ENCODE measurements around the gene KAZN.

The KAZN gene

DNA sequence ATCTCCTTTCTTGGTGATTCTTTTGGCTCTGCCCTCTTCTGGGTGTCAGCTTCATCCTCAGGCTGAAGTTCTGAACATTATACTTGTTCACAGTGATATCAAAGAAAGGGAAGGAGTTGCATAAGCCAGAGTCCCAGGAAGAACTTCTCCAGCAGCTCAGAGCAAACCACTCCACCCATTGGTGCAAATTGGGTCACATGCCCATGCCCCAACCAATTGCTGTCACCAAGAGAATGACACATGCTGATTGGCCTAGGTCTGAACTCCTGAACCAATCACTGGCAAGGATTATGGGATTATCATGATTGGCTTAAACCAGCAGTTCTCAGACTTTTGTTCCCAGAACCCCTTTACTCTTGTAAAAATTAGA is 298.6 kb downstream of the KAZN start:
- no peak for DNase-seq

DNA sequence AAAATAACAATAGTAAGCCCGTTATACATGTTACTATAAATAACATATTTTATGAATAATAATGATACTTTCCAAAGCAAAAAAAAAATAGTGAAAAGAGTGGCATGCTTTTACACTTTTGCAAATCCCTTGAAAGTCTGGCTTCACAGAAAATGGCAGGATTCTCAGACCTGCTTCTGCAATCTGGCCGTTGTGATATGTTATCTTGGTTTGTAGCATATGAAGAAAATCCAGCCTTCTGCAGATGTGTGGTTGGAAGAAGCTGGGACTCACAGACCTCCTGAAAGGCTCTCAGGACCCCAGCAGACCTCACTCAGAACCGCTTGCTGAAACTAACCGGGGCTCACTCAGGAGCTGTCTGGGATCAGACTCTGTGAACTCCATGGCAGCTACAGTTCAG is 299.1 kb downstream of the KAZN start:
- DNase-seq: no peak

DNA sequence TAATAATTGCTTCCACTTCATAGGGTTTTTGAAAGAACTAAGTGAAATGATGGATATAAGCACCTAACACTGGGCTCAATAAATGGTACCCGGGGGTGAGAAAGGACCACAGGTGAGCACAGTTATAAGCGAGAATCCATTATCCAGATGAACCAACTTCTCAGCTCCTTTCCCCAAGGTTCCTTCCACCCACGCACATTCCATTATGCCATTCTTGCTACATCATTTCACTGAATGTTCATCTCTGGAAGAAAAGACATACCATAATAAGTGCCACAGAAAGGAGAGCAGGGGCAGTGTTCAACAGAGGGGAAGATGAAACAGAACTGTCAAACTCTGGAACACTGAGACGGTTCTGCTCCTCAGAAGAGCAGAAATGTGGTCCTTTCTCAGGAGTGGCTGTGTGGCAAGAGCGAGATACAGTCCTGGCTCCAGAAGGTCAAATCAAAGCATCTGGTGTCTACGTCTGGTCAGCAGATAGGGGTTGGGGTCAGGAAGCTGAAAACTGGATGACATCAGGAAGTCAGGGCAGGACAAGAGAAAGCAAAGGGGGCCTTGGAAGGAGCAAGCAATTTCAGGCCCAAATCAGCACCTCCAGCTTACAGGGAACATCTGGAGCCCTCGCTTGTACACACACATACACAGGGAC is 299.6 kb downstream of the KAZN start:
- no peak for DNase-seq

DNA sequence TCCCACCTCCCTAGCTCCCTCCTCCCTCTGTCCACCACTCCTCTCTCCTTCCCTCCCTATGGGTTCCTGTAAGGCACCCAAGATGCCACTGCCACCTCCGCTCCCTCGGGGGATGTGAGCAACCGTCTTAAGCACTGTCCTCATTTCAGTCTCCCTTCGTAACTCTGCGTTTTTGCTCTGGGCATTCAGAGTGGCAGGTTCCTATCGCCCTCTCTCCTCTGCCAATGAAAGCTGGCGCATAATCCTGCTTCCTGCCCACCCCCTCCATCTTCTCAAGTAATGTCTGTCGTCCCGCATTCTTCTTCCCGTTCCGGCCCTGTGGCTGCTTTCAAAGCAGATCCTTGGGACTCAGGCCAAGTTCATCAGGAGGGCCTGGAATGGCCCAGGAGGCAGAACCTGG is 301.2 kb downstream of the KAZN start:
- DNase-seq: no peak

DNA sequence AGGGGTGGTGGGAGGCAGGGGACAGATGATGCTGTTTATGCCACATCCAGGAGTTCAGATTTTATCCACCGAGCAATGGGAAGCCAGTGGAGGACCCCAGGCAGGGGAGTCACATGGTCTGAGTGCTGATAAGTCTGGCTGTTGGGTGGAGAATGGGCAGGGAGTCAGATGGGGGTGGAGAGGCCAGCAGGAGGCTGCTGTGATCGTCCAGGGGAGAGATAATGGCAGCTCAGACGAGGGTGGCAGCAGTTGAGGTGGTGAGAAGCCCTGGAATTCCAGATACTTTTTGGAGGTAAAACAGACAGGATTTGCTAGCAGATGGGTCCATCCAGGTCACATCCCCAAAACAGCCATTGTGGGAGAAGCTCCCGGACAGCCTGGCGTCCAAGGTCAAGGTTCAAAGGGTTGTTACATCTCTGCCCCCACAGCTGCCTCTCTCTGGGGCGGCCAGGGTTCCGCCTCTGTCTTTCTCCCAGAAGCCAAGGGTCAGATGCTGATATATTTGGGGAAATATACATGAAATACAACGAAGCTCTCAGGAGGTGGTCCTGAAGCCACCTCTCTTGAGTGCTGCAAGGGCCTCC is 303.0 kb downstream of the KAZN start:
- no peak for DNase-seq

DNA sequence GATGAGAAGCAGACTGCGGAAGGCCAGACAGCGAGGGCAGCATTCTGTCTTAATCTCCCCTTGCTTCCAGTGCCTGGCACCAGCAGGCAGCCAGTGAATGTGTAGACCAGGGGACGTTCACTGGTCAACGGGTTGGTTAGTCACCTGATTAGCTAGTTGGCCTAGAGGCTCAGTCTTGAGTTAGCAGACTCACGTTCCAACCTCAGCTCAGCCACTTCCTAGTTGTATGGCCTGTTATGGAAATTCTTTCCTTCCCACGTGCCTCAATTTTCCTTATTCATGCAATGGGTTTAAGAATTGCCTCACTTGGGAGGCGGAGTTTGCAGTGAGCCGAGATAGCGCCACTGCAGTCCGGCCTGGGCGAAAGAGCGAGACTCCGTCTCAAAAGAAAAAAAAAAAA is 305.4 kb downstream of the KAZN start:
- DNase-seq: no peak

DNA sequence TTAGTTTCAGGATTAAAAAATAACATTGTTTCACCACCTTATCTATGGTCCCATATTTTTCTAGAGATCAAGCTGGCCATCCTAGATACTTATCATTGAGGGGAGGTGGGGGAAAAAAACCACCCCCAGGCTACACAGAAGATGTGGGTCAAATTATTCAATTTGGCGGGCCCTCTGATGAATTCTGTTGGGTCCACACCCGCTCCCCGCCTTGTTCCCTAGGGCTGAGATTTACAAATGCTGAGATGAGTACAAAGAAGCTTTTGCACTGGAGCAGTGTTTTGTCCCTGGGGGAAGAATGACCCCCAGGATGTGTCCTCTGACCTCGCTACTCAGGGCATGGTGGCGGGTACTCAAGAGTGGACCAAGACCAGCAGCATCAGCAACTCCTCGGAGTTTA is 308.2 kb downstream of the KAZN start:
- DNase-seq: no peak

DNA sequence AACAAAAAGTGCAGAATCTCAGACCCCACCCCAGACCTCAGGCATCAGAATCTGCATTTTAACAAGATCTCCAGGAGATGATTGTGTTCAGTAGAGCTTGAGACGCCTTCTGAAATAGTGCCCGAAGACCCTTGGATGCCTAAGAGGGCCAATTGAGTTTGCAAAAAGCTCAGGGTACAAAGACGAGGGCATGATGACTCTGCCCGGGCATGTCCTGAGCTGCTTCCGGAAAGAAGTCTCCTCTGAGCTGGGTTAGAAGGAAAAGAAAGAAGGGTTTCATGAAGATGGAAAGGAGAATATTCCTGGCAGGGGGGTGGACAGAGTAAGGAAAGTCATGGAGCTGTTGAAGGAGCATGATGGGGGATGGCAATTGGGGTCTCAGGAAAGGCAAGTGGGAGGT is 308.9 kb downstream of the KAZN start:
- no peak for DNase-seq

DNA sequence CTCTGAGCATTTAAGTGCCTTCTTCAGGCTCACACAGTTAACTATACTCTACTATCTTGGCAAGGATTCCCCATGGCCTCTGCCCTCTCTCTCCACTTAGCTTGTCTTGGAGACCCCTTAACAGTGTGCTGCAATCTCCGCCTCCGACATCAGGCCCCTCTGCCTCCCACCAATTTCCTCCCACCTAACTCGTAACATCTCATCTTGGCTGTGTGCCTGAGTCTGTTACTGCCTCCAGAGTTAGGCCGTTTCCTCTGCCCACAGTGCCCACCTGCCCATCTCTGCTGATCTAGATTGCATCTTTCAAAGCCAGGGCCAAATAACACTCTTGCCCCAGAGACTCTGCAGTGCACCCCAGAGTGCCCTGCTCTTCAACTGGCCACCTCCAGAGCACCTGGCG is 310.8 kb downstream of the KAZN start:
- no peak for DNase-seq

DNA sequence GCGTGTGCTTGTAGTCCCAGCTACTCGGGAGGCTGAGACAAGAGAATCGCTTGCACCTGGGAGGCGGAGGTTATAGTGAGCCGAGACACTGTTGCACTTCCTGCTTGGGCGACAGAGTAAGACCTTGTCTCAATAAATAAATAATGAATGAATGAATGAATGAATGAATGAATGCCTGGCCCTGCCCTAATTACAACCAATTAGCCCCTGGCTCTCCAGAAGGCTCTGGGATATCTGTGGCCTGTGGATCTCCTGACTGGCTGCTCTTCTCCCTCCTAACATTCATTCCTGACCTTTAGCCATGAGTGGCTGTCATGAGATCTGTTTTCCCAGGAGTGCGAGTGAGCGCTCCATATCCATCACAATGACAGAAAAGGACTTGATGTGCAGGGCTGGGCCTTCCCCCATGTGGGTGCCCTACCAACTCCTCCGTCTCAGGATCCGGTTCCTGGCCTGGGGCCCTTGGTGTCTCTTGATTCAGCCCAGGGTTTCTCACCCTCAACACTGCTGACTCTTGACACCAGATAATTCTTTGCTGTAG is 311.5 kb downstream of the KAZN start:
- no peak for DNase-seq

DNA sequence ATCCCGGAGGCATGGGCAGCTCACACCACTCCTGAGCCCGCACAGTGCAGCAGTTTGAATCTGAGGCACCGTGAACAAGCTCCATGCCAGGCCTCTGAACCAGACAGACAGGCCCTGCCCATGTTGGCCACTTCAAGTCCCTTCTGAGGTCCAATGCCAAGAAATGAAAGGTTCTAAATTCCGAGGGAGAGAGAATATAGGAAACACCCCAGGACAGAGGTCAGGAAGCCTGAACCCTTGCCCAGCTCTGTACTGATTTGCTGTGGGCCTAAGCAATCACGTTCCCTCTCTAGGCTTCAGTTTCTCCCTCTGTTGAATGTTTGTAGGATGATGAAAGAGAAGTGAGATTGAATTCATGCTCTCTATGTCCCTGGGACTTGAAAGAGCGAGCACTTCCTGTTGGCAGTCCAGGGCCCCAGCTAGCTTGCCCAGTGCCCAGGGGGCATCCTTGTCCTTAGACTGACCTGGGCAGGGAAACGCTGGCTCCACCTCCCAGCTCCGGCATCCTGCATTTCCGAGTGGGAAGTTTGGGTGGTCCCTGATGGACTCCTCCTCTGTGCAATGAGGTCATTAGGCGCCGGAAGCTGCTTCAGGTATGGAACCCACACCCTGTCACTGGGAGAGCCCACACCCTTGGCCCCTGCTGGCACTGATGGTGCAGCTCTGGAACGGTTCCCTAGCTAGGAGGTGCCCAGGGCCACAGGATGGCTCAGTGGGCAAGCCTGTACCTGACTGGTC is 312.7 kb downstream of the KAZN start:
- DNase-seq: no peak

DNA sequence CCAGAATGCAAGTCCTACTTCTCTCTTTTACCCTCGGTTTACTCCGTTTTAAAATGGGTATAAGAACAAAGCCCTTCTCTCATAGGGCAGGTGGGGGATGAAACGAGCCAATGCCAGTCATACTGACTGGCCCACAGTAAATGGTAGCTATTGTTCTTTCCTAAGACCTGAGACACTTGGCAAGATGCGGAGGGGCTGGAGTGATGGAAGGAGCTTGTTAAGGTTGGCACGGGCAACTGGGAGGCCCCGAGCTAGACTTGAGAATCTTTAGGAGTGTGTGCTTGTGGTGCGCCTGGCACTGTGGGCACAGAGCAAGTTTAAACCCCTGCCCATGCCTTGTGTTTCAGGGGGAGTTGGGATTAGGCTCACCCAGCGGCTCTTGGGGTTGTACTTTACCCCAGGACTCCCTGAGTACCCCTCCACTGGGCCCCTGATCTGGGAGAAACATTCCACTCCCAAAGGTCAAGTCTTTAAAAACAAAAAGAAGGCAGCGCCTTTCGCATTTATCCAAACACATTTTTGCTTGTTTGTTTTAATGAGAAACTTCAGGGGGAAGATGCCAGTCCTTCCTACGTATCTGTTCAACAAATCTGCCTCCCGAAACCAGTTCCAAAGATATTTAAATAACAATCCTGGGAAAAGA is 314.5 kb downstream of the KAZN start:
- DNase-seq: no peak

DNA sequence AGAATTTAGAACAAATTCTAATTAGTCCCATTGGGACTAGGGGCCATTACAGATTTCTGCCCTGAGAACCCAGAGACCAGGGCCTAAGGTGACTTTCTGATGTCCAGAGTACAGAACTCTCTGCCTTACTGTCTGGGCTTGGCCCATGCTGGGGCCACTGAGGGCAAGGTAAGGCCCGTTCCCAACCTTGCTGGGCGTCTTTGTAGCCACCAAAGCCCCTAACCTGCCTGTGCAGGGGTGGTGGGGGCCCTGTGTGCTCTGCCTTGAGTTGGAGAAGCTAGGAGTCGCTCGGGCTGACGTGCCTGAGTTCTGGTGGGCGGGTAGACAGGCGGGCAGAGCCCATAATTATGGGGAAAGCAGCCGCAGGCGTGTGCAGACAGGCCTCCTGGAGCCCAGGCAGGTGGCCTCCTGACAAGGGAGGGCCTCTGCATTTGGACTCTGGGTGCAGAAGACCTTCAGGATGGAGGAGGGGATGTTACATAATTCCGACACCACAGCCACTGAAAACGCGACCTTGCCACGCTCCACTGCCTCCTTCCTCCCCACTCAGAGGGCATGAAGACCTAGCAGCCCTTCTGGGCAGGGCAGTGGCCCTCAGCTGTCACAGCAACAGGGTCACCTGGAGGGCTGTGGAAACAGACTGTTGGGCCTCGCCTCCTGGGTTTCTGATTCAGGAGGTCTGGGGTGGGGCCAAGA is 315.1 kb downstream of the KAZN start:
- no peak for DNase-seq

DNA sequence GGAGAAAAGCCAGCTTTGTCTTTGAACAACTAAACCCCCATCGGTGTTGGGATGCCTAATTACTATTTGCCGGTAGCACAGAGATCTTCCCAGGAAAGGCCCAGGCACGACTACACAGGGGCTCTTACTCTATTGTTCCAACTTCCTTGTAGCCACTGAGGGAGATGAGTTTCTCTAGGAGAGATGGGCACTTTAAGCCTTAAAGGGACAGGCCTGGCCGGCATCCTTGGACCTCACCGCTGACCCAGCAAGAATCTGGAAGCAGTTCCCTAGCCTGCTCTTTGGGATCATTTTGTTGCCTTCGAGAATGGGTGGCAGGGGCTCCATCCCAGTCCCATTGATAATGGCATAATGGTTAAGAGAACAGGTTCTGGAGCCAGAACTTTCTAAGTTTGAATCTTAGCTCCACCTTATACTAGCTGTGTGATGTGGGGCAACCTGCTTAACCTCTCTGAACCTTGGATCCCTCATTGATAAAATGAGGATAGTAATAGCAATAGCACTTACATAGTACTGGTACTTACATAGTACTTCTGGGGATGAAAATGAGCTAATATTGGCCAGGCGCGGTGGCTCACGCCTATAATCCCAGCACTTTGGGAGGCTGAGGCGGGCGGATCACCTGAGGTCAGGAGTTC is 316.0 kb downstream of the KAZN start:
- no peak for DNase-seq

DNA sequence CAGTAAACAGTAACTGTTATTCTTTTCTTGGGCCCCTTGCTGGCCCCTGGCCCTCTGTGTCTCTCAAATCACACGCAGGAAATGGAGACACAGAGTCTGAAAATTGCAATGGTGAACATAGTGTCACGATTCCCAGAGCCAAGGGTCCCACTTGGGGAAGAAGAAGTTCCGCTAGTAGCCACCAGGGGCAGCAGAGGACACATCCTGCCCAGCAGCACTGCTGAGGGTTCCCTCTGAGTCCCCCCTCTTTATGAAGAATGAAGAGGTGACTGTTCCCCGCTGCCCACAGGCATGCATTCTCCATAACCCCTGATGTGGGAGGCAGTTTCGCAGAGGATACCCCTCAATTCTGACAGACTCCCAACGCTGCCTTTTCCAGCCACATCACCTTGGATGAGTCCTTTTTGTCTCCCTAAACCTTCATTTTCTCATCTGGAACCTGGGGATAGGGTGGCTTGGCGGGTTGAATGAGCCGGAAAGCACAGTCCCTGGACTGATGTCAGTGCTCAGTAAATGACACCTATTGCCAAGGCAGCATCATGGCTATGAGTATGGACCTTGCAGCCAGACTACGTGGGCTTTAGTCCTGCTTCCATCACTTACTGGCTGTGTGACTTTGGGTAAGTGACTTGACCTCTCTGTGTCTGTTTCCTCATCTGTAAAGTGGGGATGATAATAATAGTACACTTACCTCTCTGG is 317.0 kb downstream of the KAZN start:
- peak; percentile 36 for DNase-seq

DNA sequence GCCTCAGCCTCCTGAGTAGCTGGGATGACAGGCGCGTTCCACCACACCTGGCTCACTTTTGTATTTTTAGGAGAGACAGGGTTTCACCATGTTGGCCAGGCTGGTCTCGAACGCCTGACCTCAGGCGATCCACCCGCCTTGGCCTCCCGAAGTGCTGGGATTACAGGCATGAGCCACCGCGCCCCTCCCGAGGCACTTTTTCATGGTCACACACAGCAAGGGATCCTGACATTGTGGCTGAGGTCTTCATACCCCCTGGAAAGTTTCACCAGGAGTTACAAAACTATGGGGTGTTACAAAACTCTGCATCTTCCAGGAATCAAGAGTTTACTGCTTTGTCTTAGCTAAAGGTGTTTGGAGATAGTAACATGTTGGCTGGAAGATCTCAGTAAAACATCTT is 320.8 kb downstream of the KAZN start:
- no peak for DNase-seq

DNA sequence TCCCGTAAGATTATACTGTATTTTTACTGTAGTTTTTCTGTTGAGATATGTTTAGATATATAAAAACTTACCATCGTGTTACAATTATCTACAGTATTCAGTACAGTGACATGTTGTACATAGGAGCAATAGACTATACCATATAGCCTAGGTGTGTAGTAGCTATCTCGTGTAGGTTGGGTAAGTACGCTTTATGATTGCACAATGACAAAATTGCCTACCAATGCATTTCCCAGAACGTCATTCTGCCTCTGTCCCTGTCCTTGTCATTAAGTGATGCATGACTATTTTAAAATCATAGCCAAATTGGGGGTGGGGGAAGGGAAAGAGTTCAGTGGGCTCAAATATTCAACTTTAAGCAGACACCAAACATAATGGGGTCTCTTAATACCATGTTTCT is 321.3 kb downstream of the KAZN start:
- DNase-seq: no peak

DNA sequence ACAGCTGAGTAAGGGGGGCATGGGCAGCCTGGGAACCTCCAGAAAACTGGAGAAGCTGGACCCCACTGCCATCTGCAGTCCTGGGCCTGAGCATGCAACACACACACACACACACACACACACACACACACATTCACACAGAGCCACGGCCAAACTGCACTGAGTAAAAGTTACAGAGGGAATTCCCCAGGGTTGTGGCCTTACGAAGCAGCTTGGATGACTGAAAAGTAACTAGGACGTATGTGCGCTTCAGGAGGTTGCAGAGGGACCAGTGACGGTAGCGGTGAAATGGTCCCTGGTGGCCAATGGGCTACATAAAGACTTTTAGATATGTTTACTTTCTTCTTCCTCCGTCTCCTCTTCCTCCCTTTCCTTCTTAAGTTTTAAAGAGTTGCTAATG is 322.6 kb downstream of the KAZN start:
- no peak for DNase-seq

DNA sequence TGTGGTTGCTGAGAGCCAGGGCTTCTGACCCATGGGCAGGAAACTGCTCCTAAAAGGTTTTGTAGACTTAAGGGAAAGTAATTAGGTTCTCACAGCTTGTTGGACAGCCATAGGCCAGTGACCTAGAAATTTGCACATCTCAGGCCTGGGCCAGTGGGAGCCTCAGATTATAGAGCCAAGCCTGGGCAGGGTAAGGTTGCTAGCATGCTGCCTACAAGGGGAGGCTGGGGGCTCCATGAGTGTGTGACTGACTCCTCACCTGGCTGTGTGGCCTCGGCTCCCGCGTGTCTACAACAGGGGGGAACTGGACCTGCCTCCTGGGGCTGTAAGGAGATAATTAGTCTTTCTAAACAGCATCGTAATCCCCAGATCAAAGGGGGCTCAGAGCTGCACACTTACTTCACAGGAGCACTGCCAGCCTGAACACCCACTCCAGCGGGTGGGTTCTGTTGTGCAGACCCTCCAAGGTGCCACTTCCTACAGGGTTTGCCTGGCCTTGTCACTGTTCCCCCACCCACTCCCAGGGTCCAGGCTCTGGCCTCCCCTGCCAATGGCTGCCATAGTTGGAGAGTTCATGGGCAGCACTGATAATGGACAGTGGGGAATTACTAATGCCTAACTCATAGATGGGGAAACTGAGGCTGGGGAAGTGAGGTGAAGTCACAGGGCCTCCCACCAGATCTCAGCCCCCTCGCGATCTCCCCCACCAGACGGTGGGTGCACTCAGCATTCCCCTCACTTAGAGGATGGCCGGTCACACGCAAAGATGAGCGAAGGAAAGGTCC is 324.6 kb downstream of the KAZN start:
- no peak for DNase-seq

DNA sequence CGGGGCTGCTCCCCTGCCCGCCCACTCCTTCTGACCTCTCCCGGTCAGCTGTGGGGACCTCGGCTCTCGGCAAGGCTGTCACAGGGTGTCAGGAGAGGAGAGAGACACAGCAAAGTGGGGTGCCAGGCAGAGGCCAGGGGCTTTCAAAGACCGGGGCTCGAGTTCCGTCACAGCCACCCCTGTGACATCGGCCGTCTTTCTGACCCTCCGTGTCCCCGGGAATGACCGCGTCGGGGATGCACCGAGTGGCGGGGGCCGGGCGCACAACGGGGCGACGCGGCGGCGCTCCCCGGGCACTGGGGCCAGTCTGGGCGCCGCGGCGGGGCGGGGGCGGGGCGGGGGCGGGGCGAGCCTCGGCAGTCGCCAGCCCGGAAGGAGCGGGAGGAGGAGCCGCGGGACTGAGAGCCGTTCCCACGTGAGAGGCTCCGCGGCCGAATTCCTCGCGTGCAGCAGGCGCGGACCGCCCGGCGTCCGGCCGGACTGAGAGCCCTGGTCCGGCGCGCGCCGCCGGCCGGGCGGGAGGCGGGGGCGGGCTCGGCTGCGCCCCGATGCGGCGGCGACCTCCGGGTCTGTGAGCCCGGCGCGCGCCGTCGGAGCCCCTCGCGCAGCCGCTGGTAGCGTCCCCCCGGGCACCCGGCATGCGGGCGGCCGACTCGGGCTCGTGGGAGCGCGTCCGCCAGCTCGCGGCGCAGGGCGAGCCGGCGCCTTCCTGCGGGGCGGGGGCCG is 325.4 kb downstream of the KAZN start:
- peak; percentile 60 for DNase-seq

All from fibroblast of upper back skin (primary cell).